ENCODE data around the gene AK4.
"Not testable (repeated sequence)": the region's sequence is repeated elsewhere in the genome, so short reads cannot be mapped to it uniquely, and the experiment has no call there.

AK4 gene

DNA sequence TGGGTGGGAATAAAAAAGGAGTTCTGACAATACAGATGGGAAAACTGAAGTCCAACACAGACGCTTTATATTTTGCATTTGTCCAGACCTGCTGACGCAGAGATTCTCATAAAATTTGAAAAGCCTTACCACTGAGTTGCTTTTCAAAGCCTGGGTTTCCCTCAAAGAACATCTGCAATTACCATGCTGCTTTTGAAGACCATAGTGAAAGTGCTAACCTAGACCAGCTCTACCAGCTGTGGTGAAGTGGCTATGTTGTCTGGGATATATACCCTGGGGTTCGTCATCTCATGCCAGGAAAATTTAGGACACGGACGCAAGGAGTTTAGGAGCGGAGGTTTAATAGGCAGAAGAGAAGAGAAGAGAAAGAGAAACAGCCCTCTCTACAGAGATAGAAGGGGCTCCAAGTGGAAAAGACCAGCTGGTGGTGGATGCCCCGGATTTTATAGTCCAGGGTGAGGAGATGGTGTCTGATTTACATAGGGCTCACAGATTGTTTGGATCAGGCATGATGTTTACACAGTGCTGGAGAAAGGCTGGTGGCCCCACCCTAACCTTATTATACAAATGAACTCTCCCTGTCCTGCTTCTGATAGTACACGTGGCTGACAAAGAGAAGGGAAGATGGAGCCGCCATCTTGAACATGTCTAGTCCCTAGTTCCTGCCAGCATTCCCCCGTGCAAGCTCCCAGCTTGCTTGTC is 73.8 kb downstream of the AK4 start:
- peak; percentile 25 for DNase-seq

DNA sequence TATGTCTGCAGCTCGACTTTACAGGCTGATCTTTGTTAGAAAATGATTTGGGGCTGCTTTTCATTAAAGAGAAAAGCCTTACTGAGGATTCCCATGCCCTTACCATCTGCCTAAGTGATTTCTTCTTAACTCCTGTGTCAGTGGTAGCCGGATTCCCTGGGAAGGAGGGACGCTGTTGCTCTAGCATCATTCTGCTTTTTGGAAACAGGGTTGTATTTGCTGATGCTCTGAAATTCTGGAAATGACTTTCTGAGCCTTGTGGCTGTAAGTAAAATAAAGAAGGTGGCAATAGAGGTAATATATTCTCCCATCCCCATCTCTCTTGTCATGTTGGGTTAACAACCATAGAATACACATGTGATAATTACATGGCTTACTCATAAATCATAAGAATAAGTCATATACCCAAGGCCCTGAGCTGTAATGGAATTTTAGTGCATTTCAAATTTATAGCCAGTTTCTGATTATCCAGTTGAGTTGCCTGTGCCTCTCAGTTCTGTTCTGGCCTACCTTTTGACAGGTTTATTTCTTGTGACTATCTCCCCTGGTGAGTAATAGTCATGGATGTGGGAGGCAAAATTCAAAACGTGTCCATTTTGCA is 74.4 kb downstream of the AK4 start:
- no peak for DNase-seq

DNA sequence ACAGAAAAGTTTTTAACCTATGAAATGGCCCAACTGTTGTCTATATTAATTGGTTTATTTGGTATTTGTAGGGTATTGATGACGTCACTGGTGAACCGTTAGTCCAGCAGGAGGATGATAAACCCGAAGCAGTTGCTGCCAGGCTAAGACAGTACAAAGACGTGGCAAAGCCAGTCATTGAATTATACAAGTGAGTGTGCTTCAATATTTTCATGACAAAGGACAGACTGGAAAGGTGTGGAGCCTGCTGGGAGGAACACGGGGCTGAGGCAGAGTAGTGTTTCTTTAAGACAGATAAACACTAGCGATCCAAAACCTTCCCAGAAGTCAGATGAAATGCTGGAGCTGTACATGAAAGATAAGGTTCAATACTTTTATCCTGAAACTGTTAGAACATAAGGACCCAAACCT is 76.7 kb downstream of the AK4 start:
- DNase-seq: no peak

DNA sequence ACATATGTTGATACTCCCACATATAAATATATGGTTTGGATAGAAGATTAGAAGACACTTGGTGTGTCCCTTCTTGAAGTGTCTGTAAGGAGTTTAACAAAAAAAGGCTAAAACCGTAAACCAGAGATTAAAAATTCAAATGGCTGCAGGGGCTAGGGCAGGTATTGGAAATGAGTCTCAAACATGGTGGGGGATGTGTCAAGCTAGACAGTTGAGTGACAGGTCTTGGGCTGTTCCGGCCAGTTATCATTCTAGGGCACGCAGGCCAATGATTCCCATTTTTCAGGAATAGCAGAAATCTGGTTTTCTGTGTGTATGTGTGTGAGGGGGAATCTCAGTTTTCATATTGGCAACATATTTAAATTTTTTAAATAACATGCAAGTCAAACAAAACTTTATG is 77.2 kb downstream of the AK4 start:
- DNase-seq: no peak

DNA sequence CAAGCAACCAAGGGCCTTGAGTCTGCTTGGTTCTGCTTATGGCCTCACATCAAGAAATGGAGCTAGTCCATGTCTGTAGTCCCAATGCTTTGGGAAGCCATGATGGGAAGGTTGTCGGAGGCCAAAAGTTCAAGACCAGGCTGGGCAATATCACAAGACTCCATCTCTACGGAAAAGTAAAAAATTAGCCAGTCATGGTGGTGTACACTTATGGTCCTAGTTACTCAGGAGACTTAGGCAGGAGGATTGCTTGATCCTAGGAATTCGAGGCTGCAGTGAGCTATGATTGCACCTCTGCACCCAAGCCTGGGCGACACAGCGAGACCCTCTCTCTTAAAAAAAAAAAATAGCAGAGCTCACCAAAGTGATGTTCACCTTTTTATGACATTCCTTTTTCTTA is 81.2 kb downstream of the AK4 start:
- no peak for DNase-seq

DNA sequence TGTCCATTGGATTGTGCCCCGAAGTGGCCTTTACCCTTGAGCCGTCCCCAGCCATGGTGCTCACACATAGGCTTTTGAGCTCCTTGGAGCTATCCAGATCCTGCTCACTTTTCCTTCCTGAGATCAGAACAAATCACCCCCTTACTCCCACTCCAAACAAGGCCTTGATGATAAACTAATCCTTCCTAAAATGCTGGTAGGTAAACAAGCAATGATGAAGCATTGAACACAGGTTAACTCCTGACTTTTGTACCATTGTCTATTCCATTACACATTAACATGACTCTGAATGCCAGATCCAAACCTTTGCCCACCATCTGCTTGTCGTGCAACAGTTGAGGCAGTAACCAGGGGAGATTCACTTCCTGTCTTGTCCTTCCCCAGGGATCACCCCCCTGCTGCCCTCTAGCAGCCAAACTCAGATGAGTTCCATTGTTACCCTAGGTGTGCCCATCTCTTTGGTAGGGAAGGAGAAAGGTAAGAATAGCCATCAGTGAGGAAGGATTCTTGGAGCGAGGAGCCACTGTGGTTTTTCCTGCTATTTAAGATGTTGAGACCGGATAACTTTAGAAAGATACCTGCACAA is 81.8 kb downstream of the AK4 start:
- DNase-seq: peak; percentile 57

DNA sequence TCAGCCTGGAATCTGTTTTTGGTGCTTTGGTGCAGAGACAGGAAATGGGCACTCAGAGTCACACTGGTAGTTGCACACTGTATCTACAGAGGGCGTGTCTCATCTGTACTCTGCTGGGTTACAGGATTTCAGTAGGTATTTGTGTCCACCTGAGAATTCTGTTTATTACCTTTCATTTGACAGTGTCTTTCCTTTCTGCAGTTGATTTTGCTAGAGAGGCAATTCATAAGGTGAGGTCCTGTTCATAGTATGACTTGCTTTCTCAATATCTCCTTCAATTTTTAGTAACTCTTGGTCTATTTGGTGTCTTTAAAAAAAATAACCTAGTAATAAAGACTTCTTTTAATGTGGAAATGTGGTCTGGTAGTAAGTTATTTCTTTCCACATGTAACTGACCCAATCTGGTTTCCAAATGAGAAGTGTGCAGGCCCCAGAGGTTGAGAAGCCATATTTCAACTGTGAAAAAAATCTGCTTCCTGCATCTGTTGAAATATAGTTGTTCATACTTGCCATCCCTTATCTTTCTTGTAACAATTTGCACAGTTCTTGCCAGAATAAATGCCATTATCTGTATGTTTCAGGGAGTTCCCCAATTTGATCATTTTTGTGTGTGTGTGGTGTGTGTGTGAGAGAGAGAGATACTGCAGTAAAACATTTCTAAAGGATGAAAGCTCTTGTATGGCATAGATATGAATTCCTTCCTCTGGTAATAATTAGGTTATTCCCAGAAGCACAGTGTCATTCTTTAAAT is 82.9 kb downstream of the AK4 start:
- peak; percentile 68 for DNase-seq

DNA sequence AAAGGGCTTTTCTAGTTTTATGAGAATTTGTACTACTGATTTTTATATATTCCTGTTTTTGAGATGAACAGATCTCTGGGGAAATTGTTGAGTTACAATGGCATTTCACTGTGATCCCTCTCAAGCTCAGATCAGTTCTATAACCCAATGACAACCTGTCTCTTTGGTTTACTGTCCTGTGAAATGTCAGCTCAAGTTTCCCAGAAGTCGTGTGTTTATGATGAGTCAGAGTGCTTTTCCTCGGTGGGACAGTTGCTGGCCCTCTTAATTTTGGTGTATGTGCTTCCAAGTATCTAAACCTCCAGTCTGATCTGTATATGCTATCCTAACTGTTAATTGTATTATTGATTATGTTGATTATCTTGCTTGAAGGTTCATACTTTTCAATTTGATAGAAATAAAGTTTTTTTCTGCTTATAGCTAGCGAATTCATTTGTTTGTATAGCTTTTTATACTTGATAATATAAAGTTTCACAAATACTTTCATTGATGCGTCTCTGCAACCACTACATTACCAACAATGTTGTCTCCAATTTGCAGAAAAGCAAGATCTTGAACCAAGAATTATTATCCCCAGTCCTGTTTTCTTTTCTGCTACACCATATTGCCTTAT is 83.8 kb downstream of the AK4 start:
- peak; percentile 29 for DNase-seq

DNA sequence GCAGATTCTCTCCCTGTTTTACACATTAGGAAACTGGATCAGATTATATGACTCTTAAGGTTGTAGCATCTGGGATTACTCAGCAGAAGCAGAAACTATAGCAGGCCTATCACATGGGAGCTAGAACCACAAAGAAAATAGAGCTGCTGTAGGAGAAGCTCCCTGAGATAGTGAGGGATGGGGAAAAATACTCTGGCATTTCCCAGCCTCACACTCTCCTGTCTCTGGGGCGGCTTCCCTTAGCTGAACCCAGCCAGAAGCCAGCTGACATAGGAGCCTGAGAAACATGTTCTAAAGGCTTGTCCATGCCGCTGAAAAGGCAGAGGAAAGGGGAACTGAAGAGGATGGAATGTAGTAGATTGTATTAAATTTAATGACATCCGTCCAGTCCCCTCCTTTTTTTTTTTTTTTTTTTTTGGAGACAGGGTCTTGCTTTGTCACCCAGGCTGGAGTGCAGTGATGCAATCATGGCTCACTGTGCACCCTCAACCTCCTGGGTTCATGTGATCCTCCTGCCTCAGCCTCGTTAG is 84.5 kb downstream of the AK4 start:
- DNase-seq: no peak

DNA sequence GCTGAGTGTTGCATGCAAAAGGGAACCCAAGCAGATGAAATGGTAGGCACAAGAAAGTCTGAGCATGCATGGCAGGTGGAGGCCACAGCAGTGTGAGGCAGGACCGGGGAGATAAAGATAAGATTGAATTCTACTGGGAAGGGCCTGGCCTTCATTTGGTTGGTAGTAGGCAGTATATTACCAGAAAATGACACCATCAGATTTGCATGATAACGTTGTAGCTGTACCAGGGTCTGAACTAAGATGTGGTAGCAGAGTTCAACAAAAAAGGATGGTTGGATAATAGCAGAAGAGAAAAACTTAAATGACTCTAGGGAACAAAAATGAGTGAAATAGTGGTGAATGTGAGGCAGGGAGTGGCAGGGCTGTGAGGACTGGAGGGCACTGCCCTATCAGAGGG is 85.8 kb downstream of the AK4 start:
- DNase-seq: no peak

DNA sequence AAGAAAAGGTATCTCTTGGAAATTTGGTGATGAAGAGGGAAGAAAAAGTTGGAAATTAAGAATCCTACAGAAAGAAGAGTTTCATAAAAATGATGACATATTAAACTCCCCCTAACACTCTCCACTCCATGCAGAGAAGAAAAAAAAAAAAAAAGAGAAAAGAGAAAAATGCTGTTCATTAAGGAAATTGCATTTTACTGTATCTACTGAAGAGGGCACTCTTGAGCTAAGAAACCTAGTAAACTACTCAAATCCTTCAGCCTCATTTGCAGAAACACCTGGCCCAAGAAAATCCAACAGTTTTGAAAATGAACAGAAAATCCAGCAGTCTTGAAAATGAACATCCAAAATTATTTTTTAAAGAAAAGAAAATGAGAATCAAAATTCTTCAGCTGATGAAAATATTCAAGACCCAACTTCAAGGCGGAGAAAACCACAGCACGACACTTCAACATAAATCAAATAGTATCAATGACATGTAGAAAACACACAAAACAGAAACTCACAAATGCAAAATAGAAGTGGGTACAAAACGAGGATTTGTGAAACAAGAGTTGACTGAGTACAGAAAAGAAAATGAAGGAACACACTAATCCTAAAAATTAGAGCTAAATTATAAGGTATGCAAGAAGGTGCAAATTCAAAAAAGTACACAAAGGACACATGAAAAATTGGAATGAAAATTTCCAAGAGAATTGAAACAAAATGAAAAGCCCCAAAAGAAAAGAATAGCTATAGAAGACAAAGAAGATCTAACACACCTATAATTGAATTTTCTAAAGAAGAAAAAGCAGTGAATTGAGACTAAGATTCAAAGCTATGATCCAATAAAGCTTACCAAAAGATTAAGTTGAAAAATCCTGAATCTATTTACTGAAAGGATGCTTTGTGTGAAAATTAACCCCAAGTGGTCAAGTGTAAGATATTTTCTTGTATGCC is 88.1 kb downstream of the AK4 start:
- peak; percentile 91 for DNase-seq

DNA sequence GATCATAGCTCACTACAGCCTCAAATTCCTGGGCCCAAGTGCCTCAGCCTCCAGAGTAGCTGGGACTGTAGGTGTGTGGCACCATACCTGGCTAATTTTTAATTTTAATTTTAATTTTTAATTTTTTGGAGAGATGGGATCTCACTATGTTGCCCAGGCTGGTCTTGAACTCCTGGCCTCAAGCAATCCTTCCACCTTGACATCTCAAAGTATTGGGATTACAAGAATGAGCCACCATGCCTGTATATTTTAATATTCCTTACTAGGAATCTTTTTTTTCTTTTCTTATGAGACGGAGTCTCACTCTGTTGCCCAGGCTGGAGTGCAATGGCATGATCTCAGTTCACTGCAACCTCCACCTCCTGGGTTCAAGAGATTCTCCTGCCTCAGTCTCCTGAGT is 89.1 kb downstream of the AK4 start:
- DNase-seq: not testable (repeated sequence)

DNA sequence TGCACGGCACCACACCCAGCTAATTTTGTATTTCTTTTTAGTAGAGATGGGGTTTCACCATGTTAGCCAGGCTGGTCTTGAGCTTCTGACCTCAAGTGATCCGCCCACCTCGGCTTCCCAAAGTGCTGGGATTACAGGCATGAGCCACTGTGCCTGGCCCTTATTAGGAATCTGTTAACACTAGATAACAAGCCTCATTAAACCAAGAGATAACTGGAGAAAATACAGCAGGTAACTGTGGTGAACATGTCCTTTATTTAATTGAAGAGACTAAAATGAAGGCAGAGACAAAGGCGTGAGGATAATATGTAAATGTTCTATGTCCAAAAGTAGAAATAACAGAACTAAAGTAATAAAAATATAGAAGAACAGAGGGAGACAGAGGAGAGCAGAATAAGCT is 89.5 kb downstream of the AK4 start:
- no peak for DNase-seq

DNA sequence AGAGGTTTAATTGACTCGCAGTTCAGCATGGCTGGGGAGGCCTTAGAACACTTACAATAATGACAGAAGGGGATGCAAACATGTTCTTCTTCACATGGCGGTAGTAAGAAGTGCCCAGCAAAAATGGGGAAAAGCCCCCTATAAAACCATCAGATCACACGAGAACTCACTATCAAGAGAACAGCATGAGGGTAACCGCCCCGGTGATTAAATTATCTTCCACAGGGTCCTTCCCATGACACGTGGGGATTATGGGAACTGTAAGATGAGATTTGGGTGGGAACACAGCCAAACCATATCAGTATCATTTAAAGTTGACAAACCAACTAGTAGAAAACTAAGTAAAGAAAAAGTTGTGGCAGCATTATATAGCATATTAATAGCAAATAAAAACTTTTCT is 90.0 kb downstream of the AK4 start:
- no peak for DNase-seq

DNA sequence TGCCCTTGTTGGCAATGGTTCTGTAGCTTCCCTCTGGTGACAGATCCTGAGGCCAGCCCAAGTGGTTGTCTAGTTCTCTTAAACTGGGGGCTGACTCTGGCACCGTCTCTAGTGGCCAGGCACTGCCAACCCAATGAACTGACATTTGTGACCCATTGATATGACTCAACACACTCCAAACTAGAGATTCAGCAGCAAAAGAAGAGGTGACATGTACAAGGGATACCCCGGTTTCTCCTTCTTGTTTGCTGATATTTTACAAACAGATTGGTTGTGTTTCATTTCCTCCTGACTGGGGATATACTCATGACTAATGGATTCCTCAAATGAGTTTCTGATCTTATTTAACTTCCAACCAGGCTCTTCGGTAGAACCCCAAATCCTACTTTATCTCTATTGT is 95.5 kb downstream of the AK4 start:
- DNase-seq: no peak

DNA sequence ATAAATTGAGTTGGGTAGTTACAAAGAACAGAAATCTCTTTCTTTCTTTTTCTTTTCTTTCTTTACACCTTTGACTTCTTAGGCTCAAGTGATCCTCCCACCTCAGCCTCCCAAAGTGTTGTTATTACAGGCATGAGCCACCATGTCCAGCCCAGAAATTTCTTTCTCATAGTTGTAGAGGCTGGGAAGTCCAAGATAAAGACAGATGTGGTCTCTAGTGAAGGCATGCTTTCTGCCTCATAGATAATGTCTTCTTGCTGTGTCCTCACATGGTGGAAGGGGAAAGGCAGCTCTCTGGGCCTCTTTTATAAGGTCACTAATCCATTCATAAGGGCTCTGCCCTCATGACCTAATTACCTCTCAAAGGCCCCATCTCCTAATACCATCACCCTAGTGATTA is 97.3 kb downstream of the AK4 start:
- DNase-seq: no peak

DNA sequence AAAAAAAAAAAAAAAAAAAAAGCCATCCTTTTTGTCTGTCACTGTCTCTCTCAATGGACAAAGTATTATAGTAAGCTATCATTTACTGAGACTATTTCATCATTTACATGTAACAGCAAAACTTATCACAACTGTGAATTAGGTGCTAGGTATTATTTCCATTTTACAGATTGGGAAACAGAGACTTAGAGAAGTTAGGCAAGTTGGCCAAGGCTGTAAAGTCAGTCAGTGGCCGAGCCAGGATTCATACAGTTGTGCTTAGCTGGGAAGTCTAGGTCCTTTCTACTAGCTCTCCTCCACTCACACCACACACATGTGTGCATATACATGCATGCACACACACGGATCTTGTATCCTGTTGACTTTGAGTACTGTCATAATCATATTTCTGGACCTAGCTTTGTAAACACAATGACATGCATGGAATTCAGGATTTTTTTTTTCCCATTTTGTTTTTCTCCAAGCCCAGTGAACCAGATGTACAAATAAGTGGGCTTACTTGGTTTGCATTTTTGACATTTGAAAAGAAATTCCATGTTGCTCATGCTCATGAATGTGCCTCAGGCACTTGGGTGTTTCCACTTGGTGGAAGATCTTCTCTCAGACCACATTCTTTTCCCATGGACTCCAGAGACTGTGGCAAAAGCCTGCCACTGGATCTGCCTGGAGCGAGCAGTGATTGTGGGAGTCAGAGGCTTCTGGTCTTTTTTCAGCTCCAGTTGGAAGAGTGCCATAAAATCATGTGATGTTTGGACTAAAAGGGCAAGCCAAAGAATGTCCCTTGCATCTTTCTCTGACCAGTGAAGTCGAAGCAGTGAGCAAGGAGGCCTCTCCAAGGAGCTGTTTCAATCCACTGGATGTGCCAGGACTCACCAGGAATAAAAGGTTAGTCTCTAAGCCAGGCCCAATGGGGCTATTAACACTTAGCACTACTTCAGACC is 99.7 kb downstream of the AK4 start:
- DNase-seq: peak; percentile 29

DNA sequence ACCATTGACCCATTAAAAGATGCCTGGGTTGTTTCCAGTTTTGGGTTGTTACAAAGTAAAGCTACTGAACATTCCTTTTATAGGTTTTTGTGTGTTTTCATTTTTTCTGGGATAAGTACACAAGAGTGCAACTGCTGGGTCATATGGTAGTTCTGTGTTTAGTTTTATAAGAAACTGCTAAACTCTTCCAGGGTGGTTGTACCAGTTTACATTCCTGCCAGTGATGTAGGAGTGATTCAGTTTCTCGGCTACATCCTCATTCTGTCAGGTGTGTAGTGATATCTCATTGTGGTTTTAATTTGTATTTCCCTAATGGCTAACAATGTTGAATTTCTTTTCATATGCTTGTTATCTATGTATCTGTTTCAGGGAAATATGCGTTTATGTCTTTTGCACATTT is 102.8 kb downstream of the AK4 start:
- no peak for DNase-seq

DNA sequence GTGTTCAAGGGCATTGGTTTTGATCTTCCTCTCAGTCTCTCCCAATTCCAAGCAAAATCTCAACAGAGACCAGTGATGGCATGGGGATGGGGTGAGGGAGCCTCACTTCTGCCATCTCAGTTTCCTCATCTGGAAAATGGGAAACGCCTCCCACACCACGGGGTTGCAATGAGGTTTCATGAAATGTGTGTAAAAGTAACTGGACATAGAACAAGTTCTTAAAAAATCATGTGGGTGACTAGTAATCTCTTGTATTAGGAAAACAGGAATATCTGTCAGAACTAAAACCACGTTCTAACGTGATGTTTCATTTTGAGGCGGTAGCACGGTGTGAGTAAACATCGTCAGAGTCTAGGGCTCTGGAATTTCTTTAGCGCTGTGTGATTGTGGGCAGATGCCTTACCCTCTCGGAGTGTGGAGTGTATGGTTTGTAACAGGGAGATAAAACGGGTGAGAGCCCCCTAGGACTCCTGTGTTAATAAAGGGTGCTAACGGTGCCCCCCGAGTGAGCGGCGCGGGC is 105.9 kb downstream of the AK4 start:
- DNase-seq: no peak

DNA sequence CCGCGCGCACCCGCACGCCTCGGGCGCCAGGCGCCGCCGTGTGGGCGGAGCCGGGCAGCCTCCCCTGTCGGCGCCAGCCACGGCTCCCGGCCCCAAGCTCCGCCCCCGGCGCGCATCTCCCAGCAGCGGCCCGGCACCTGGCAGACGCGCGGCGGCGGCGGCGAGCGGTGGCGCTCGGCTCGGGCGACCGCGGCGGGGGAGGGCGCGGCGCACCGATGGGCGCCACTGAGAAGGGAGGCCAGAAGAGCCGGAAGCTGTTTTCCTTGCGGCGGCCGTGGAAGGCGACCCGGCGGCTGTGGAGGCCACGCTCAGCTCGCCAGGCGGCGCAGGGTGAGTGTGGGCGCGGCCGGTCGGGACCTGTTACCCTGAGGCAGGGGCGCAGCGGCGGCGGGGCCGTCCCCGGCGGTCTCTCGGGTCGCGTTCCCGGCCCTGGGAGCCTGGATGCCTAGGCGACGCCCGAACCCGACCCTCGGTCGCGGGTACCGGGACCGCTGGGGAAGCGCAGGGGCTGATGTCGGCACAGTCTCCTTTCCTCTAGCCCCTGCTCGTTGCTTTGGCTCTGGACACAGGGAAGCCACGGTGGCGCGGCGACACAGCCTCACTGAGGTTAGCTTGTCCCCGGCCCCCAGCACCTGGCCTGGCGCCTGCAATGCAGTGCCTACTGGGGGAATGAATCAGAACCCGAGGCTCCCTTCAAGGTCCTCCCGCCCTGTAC is 106.5 kb downstream of the AK4 start:
- peak; percentile 98 for DNase-seq
